ELF-1 (cell line): ENCODE data around the gene SLC26A1.
"Not testable (repeated sequence)": the region's sequence is repeated elsewhere in the genome, so short reads cannot be mapped to it uniquely, and the experiment has no call there.

Experiments used
- DNase-seq: peaks from one replicate; pipeline ENCODE4 v3.0.0-alpha.2; 2016; ENCODE audit warnings: low read depth, low spot score

Gene SLC26A1

DNA sequence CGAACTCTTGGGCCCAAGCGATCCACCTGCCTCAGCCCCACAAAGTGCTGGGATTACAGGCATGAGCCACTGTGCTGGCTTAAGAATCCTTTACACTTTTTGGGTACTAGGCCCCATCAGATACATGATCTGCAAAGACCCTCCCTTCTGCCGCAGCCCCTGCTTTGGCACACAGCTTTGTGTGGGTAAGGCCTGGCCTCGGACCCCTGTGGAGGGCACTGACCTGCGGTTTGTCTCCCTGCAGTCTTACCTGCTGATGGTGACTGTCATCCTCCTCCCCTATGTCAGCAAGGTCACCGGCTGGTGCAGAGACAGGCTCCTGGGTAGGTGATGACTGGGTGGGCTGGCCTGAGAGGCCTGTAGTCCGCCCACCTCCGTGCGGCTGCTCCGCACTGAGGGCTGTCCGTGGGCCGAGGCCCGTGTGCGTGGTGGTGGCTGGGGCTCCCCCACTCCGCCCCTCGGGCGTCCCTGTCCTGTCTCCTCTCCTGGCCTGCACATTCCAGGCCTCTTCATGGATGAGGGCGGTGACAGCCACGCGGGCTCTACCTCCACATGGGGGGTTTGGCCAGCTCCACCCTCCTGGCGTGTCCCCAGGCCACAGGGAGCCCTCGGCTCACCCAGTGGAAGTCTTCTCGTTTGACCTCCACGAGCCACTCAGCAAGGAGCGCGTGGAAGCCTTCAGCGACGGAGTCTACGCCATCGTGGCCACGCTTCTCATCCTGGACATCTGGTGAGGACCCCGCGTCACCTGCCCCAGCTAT lies 37.9 kb downstream of the SLC26A1 start:
- DNase-seq: no peak

DNA sequence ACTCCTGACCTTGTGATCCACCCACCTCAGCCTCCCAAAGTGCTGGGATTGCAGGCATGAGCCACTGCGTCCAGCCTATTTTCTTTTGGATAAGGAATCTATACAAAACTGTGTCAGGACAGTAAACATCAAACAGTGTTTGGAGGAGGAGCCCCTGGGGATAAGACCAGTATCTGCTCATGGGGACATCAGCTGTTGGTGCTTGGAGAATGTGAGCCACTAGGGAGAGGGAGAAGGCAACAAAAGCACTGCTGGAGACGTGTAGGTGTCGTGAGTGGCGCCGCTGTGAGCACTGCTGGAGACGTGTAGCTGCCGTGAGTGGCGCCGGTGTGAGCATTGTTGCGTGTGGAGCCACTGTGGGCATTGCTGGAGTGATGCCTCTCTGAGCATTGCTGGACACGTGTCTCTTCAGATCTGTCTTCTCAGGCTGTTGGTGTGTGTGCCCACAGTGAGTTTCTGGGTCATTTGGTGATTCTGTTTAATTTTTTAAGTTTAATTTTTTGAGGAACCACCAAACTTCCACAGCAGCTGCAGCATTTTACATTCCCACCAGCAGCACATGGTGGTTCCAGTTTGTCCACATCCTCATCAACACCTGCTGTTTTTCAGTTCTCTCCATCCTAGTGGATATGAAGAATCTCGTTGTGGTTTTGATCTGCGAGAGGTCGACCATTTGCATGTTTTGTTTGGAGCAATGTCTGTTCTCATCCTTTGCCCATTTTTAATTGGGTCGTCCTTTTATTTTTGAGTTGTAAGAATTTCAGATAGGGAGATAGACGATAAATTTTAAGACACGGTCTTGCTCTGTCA lies 38.8 kb downstream of the SLC26A1 start:
- no peak for DNase-seq

DNA sequence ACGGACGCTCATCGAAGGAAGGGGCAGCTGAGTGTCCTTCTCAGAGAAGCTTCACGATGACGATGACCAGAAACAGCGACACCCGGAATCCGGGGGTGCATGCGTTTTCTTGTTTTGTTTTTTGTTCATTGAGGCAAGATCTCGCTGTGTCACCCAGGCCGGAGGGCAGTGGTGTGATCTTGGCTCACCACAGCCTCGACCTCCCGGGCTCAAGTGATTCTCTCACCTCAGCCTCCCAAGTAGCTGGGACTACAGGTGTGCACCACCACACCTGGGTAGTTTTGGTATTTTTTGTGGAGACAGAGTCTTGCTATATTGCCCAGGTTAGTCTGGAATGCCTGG lies 39.7 kb downstream of the SLC26A1 start:
- no peak for DNase-seq

DNA sequence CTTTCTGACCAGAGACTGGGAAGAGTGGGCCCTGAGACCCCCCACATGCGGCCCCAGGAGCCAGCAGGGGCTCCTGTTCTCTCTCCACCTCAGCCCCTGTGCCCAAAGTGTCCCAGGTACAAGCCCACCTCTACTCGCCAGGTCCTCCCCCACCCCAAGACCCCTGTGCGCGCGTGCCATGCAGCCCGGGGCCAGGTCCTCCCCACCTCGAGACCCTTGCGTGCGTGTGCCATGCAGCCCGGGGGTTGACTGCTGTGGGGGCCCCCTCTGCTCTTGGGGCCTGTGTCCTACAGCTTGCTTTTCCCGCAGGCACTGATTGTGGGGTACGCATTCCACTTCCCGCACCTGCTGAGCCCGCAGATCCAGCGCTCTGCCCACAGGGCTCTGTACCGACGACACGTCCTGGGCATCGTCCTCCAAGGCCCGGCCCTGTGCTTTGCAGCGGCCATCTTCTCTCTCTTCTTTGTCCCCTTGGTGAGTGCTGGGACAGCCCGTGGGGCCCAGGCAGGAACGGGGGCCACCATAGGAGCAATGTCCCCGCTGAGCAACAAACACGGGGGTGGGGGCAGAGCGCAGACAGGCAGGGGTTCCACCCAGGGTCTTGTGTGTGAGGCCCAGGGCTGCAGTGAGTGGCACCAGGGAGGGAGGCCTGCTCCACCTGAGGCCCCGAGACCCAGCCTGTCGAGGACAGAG lies 40.2 kb downstream of the SLC26A1 start:
- DNase-seq: no peak

GRCh38 chr4:951594-952468 lies 41.4 kb downstream of the SLC26A1 start:
- no peak for DNase-seq

GRCh38 chr4:951186-951585 lies 42.0 kb downstream of the SLC26A1 start:
- no peak for DNase-seq

DNA sequence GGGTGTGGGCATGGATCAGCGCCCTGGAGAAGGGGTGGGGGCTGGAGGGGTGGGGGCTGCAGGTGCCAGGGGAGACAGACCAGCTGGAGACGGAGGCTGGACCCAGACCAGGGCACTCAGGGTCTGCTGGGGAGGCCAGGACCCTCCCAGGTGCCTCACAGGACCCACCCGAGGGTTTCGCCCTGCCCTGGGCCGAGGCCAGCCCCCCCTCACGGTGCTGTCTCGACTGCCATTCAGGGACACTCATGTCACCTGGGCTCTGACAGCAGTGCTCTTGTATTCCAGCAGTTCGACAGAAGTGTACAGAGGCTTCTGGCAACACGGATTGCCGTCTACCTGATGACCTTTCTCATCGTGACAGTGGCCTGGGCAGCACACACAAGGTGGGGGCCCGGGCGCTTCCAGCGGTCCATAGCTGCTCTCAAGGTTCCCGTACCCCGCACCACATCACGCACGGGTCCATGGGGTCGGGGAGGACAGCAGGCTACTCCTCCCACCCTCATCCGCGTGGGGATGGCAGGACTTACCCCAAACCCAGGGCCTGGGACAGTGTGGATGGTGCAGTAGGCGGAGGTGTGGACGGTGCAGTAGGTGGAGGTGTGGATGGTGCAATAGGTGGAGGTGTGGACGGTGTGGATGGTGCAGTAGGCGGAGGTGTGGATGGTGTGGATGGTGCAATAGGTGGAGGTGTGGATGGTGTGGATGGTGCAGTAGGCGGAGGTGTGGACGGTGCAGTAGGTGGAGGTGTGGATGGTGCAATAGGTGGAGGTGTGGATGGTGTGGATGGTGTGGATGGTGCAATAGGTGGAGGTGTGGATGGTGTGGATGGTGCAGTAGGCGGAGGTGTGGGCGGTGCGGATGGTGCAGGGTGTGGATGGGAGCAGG lies 42.8 kb downstream of the SLC26A1 start:
- DNase-seq: no peak

DNA sequence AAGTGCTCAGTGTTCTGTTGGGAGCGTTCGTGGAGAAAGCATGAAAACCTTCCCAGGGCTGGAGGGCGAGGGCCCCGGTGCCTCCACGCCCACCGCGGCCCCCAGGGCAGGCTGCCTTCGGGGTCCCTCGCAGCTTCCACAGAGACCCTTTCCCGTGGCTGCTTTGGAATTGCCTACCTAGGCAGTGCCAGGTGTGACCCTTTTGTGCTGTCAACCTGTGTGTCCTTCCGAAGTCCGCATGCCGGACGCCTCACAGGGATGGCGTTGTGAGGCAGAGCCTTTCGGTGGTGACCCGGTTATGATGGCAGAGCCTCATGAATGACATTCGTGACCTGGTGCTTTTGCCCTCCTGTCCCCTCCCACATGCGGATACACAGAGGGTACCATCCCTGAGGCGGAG lies 43.5 kb downstream of the SLC26A1 start:
- DNase-seq: no peak

DNA sequence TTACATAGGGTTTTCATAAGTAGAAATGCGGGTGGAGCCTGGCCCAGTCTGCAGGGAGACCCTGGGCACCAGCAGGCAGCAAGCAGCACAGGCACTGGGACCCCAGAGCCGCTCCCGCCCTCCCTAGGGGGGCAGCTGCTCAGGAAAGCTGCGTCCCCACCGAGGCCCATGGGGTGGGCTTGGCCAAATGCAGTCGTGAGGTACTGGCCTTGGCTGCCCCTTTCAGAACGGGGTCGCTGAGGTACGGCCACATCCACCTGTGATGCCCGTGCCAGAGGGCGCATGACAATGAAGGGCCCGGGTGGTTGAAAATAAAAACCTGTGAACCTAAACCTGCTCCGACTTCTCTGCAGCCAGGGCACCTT lies 44.3 kb downstream of the SLC26A1 start:
- DNase-seq: no peak

- no peak for DNase-seq
Measured at GRCh38 chr4:948101-948935, 44.9 kb downstream of the SLC26A1 start.

DNA sequence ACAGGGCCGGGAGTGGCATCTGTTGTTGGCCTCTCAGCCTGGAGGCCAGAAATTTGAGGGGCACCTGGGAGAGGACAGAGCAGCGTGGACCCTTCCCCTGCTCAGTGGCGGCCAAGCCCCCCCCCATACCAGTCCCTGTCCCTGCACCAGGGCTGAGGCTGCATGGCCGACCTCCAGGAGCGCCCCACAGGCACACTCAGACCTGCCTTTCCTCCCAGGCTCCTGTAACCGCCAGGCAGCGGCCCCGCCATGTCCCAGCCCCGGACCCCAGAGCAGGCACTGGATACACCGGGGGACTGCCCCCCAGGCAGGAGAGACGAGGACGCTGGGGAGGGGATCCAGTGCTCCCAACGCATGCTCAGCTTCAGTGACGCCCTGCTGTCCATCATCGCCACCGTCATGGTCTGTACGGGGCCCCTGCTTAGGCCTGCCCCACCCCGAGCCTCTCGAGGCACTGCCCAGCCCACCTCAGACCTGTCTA lies 45.7 kb downstream of the SLC26A1 start:
- no peak for DNase-seq

- DNase-seq: no peak
Measured at GRCh38 chr4:946517-947471, 46.4 kb downstream of the SLC26A1 start.

DNA sequence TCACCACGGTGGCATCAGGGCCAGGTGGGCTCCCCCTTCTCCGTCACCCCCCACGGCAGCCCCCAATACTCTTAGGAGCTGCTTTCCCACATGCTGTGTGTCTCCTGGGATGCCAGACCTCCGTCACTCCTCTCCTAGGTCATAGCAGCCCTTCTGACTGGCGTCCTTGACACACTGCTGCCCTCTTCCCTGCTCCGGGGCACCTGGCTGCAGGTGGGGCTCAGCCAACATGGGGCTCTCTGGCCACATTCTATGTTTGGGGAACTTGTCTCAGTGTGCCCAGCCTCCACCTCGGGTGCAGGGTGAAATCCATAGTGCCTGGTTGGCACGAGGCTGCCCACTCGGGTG lies 47.1 kb downstream of the SLC26A1 start:
- DNase-seq: no peak

GRCh38 chr4:945274-946102 lies 47.7 kb downstream of the SLC26A1 start:
- DNase-seq: no peak

GRCh38 chr4:939508-939907 lies 53.7 kb downstream of the SLC26A1 start:
- not testable (repeated sequence) for DNase-seq
